Esophagus muscularis mucosa (tissue), 3 donors: ENCODE results near the gene KCNAB3.
"Not testable (repeated sequence)": the region's sequence is repeated elsewhere in the genome, so short reads cannot be mapped to it uniquely, and the experiment has no call there.

Experiments used
- CTCF ChIP-seq, 3 experiments: fragments of 200-600 bp in 2 of 3; fragments of 450-650 bp in 1 of 3; sonication (generic) in 2 of 3; IDR thresholded peaks; one replicate each; pipeline ENCODE4 v1.5.1; 2017 to 2019; ENCODE audit warnings: antibody characterized with exemption in 3 of 3, mild to moderate bottlenecking in 2 of 3, moderate library complexity in 1 of 3
- POLR2A ChIP-seq: fragments of 450-650 bp; IDR thresholded peaks from one replicate; pipeline ENCODE4 v1.6.1; 2017; ENCODE audit warnings: antibody characterized with exemption, moderate library complexity, mild to moderate bottlenecking, low read depth
- POLR2AphosphoS5 ChIP-seq, 2 donors: sonication (generic); formaldehyde crosslinking; IDR thresholded peaks; one replicate each; pipeline ENCODE4 v1.6.1; 2017; ENCODE audit warnings: antibody characterized with exemption in 2 of 2

GRCh38 chr17:7953266-7953665, 23.6 kb upstream of the KCNAB3 start:
- not testable (repeated sequence) for TF ChIP-seq CTCF (IDR thresholded peaks at IDR 0.05); POLR2AphosphoS5 (IDR thresholded peaks at IDR 0.05); POLR2A
